ENCODE data around the gene GRXCR1. TPM values are rescaled to one million over a fixed set of nuclear protein-coding genes. Genes with fewer than 3 reads are reported as not detected.

GRXCR1 gene
- total RNA-seq, 1 donor from 2014 or later: not detected

GRCh38 chr4:42955746-42956505 lies 63.4 kb downstream of the GRXCR1 start:
- Histone ChIP-seq H3K4me3 (ENCODE audit: low read depth, low read length) (no peak overlapping the region), H3K36me3 (ENCODE audit: control insufficient read depth, insufficient read depth, low read length) (no peaks in the 10 kb centered on the region), H3K27me3 (ENCODE audit: control insufficient read depth, insufficient read depth, low read length) (no peaks in the 10 kb centered on the region)
- no peak for TF ChIP-seq CTCF (IDR thresholded peaks at IDR 0.05; ENCODE audit: insufficient read depth, low read length, poor library complexity, severe bottlenecking)
- DNase-seq (ENCODE audit: low read depth): no peak

- no peak overlapping the region for H3K4me3 ChIP-seq (ENCODE audit: low read depth, low read length)
- H3K36me3 ChIP-seq (ENCODE audit: control insufficient read depth, insufficient read depth, low read length): no peaks in the 10 kb centered on the region
- no peaks in the 10 kb centered on the region for H3K27me3 ChIP-seq (ENCODE audit: control insufficient read depth, insufficient read depth, low read length)
- DNase-seq (ENCODE audit: low read depth): no peak
- peak; percentile 34 for TF ChIP-seq CTCF (IDR thresholded peaks at IDR 0.05; ENCODE audit: insufficient read depth, low read length, poor library complexity, severe bottlenecking)
These were observed 72.8 kb downstream of the GRXCR1 start for GRCh38 chr4:42965326-42965725.

GRCh38 chr4:42985976-42986375 lies 93.5 kb downstream of the GRXCR1 start:
- Histone ChIP-seq H3K4me3 (ENCODE audit: low read depth, low read length) (no peak overlapping the region), H3K36me3 (ENCODE audit: control insufficient read depth, insufficient read depth, low read length) (no peaks in the 10 kb centered on the region), H3K27me3 (ENCODE audit: control insufficient read depth, insufficient read depth, low read length) (no peaks in the 10 kb centered on the region)
- no peak for TF ChIP-seq CTCF (IDR thresholded peaks at IDR 0.05; ENCODE audit: insufficient read depth, low read length, poor library complexity, severe bottlenecking)
- DNase-seq (ENCODE audit: low read depth): no peak

- H3K4me3 ChIP-seq (ENCODE audit: low read depth, low read length): no peak overlapping the region
- H3K27me3 ChIP-seq (ENCODE audit: control insufficient read depth, insufficient read depth, low read length): no peaks in the 10 kb centered on the region
- peak; percentile 2 for DNase-seq (ENCODE audit: low read depth)
- peak; percentile 78 for TF ChIP-seq CTCF (IDR thresholded peaks at IDR 0.05; ENCODE audit: insufficient read depth, low read length, poor library complexity, severe bottlenecking)
- no peaks in the 10 kb centered on the region for H3K36me3 ChIP-seq (ENCODE audit: control insufficient read depth, insufficient read depth, low read length)
These were observed 102.9 kb downstream of the GRXCR1 start for GRCh38 chr4:42995343-42995944.

GRCh38 chr4:43008793-43009192 lies 116.3 kb downstream of the GRXCR1 start:
- H3K36me3 ChIP-seq (ENCODE audit: control insufficient read depth, insufficient read depth, low read length): no peaks in the 10 kb centered on the region
- no peak for TF ChIP-seq CTCF (IDR thresholded peaks at IDR 0.05; ENCODE audit: insufficient read depth, low read length, poor library complexity, severe bottlenecking)

More at GRCh38 chr4:43008793-43009192, 116.3 kb downstream of the GRXCR1 start:
- Histone ChIP-seq H3K4me3 (ENCODE audit: low read depth, low read length) (no peak overlapping the region), H3K27me3 (ENCODE audit: control insufficient read depth, insufficient read depth, low read length) (no peaks in the 10 kb centered on the region)
- DNase-seq (ENCODE audit: low read depth): no peak
